ENCODE data around the gene USP24. TPM values are rescaled to one million over a fixed set of nuclear protein-coding genes. Genes with fewer than 3 reads are reported as not detected.
A peak's percentile ranks its signal among the peaks of the same experiment; 100 is the strongest.

Gene USP24
- total RNA-seq, 4 donors from 2014 or later = 14.9 to 66.1 (median 44.1) TPM

GRCh38 chr1:55021942-55022546 lies 193.1 kb downstream of the USP24 start:
- intact Hi-C loops (cut with DNase I; ENCODE audit: low total_unique reads) = no loop called here

GRCh38 chr1:55018395-55018794 lies 196.8 kb downstream of the USP24 start:
- DNase-seq = no peak
- intact Hi-C loops (cut with DNase I; ENCODE audit: low total_unique reads) = no loop called here
- H3K27me3 ChIP-seq = no peaks in the 10 kb centered on the region

More at GRCh38 chr1:55021942-55022546, 193.1 kb downstream of the USP24 start:
- Histone ChIP-seq H3K27me3 (no peaks in the 10 kb centered on the region), H3K4me3 (no peak overlapping the region), H3K9me3 (no peaks in the 10 kb centered on the region), H3K27ac (no peak overlapping the region), H3K4me1 (no peaks in the 10 kb centered on the region), H3K36me3 (no peaks in the 10 kb centered on the region)
- TF ChIP-seq POLR2A (IDR thresholded peaks at IDR 0.05) (no peak), CTCF (IDR thresholded peaks at IDR 0.05) (peak; percentile 30 to 60 (median 46))
- peak; percentile 34 to 35 for DNase-seq

More at GRCh38 chr1:55018395-55018794, 196.8 kb downstream of the USP24 start:
- no peak for TF ChIP-seq CTCF (IDR thresholded peaks at IDR 0.05)
- no peak for TF ChIP-seq POLR2A (IDR thresholded peaks at IDR 0.05)
- H3K4me3 ChIP-seq = no peak overlapping the region
- no peak overlapping the region for H3K27ac ChIP-seq
- no peaks in the 10 kb centered on the region for H3K4me1 ChIP-seq
- H3K9me3 ChIP-seq = no peaks in the 10 kb centered on the region
- no peaks in the 10 kb centered on the region for H3K36me3 ChIP-seq

Small RNA genes within 50 kb of the gene (microRNA-seq; reads per million reads assigned to microRNA genes)
- gene MIR4422 (ENCODE audit: borderline microRNAs expressed, borderline replicate concordance) = not detected

Small RNA genes within 50 kb of the gene (small RNA-seq; reads per million reads assigned to genes)
- gene MIR4422 = not detected

Other genes with a start within 250 kb of the USP24 start
- under 1 TPM in 1 of 4 donors, not detected in 3; 0.35 TPM for gene TMEM61, start 234.7 kb downstream of the USP24 start, total RNA-seq
- not detected for gene BSND, start 216.4 kb downstream of the USP24 start, total RNA-seq
- gene PCSK9, start 175.8 kb downstream of the USP24 start, total RNA-seq = 1 to 10 TPM in 1 of 4 donors, not detected in 3; 2.9 TPM

Data from uterus (tissue), 4 donors.